A673 (cell line): ENCODE data around the gene SPIB.

Source experiments
- CTCF ChIP-seq: fragments of 300-800, 200-600 bp; sonication (generic); conservative IDR thresholded peaks from 2 replicates; pipeline ENCODE4 v1.5.1; 2017; ENCODE audit warnings: low read depth, mild to moderate bottlenecking, antibody characterized with exemption, low read length, moderate library complexity, mixed read lengths
- EZH2 ChIP-seq: fragments of 200-600 bp; sonication (generic); IDR thresholded peaks from 2 replicates; pipeline ENCODE4 v1.6.1; 2017; ENCODE audit warnings: borderline replicate concordance, low read depth, mild to moderate bottlenecking, mixed read lengths, antibody characterized with exemption, low read length; ENCODE audit not compliant: poor library complexity, severe bottlenecking

- TF ChIP-seq CTCF = no peak
- no peak for TF ChIP-seq EZH2
Measured at GRCh38 chr19:50447053-50447452, 28.3 kb downstream of the SPIB start.
